Brain microvascular endothelial cell (primary cell): Measurements from ENCODE around the gene CLIP3.
"Not testable (repeated sequence)": the region's sequence is repeated elsewhere in the genome, so short reads cannot be mapped to it uniquely, and the experiment has no call there.

ENCODE experiments used
- DNase-seq: peaks from one replicate; pipeline ENCODE4 v3.0.0-alpha.2; 2020
- H3K27ac ChIP-seq: fragments of 250-450 bp; sonication (Bioruptor Pico); 2 replicates; pipeline ENCODE4 v1.5.1; 2020; ENCODE audit warnings: mild to moderate bottlenecking, moderate library complexity
- H3K27me3 ChIP-seq: fragments of 250-450 bp; sonication (Bioruptor Pico); replicated peaks from 2 replicates; pipeline ENCODE4 v1.5.1; 2020; ENCODE audit warnings: mild to moderate bottlenecking
- H3K36me3 ChIP-seq: fragments of 250-450 bp; sonication (Bioruptor Pico); replicated peaks from 2 replicates; pipeline ENCODE4 v1.5.1; 2020; ENCODE audit warnings: mild to moderate bottlenecking
- H3K4me3 ChIP-seq: 2 replicates; pipeline ENCODE4 v1.5.1; 2011; ENCODE audit warnings: low read depth, mild to moderate bottlenecking, control low read depth, low read length, moderate library complexity
- CTCF ChIP-seq: IDR thresholded peaks from 2 replicates; pipeline ENCODE4 v1.5.1; 2011; ENCODE audit warnings: low read depth, mild to moderate bottlenecking, moderate library complexity, low read length, control low read depth, inconsistent platforms; ENCODE audit errors: missing control alignments
- in situ Hi-C: cut with HindIII; loops from 2 replicates; pipeline ENCODE4 v1.10.0; 2017; ENCODE audit warnings: low sequenced_read_pairs, low pct_ligation_motif_present

The CLIP3 gene

GRCh38 chr19:36051236-36051635 lies 18.6 kb upstream of the CLIP3 start:
- H3K27me3 ChIP-seq: no peaks in the 10 kb centered on the region
- in situ Hi-C loops: no loop called here
- TF ChIP-seq CTCF: peak; percentile 59
- no peak for DNase-seq
- H3K36me3 ChIP-seq: no peaks in the 10 kb centered on the region
- no peak overlapping the region for H3K4me3 ChIP-seq
- H3K27ac ChIP-seq: no peak overlapping the region

- DNase-seq: no peak
- H3K36me3 ChIP-seq: no peaks in the 10 kb centered on the region
- in situ Hi-C loops: no loop called here
- no peak overlapping the region for H3K4me3 ChIP-seq
- H3K27ac ChIP-seq: no peak overlapping the region
- TF ChIP-seq CTCF: no peak
- no peaks in the 10 kb centered on the region for H3K27me3 ChIP-seq
Measured at GRCh38 chr19:36049080-36049698, 16.5 kb upstream of the CLIP3 start.

DNA sequence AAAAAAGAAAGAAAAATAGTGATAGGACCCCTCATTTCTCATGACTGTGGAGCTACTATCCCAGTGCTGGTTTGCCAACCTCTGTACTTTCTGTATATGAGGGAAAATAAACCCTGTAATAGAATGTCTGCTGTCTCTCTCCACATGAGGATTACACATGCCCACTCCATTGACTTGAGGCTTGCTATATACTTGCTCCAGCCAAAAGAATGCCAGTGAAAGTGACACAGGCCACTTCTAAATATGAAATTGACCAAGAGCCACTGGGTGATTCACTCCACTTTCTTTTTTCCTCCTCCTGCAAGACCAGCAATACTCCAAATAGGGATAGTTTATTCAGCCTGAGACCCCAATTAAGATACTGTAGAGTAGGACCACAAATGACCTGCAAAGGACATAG lies 15.2 kb upstream of the CLIP3 start:
- no peaks in the 10 kb centered on the region for H3K36me3 ChIP-seq
- H3K27ac ChIP-seq: no peak overlapping the region
- TF ChIP-seq CTCF: no peak
- no peak overlapping the region for H3K4me3 ChIP-seq
- H3K27me3 ChIP-seq: no peaks in the 10 kb centered on the region
- no peak for DNase-seq
- in situ Hi-C loops: no loop called here

DNA sequence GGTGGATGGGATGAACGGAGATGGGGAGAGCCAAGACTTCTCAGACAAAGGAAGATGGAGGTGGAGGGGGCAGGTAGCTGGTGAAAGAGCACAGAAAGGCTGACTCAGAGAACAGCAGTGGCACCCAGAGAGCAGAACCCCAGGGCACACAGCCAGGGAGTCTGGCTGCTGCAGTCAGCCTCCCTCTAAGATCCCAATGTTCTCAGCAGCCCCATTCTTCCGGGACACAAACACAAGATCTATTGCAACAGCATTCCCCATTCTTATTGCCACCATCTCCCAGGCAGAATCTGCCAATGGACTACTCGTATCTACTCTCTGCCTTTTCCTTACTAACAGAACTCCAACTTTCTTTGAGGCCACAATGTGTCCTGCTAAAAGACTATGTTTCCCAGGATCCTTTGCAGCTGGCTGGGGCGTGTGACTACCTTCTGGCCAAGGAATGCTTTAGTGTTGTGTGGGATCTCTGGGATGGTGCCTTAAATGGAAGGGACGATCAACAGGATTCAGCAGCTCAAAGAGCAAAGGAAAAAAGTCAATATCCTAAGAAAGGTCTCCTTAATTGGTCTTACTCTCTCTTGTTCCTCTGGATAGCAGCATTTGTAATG lies 13.9 kb upstream of the CLIP3 start:
- no peak overlapping the region for H3K4me3 ChIP-seq
- no peaks in the 10 kb centered on the region for H3K36me3 ChIP-seq
- DNase-seq: no peak
- in situ Hi-C loops: no loop called here
- no peak for TF ChIP-seq CTCF
- no peaks in the 10 kb centered on the region for H3K27me3 ChIP-seq
- H3K27ac ChIP-seq: no peak overlapping the region

DNA sequence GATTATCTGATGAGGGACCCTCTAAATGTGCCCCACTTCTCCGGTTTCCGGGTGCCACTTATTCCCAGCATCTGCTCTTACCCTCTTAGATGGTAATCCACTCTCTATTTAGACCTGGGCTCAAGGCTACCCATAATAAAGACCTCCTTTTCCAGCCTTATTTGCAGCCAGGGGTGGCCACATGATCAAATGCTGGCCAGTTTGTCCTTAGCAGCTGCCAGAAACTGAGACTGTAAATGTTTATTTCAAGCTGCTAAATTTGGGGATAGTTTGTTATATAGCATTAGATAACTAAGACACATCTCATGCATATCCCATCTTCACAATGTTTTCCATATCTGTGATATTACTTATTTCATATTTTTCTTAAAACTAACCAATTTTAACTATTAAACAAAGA lies 11.3 kb upstream of the CLIP3 start:
- no peak overlapping the region for H3K4me3 ChIP-seq
- no peak overlapping the region for H3K27ac ChIP-seq
- in situ Hi-C loops: no loop called here
- no peaks in the 10 kb centered on the region for H3K27me3 ChIP-seq
- DNase-seq: no peak
- no peaks in the 10 kb centered on the region for H3K36me3 ChIP-seq
- TF ChIP-seq CTCF: no peak

GRCh38 chr19:36041831-36042230 lies 9.2 kb upstream of the CLIP3 start:
- H3K4me3 ChIP-seq: no peak overlapping the region
- DNase-seq: peak; percentile 55
- in situ Hi-C loops: no loop called here
- TF ChIP-seq CTCF: no peak
- H3K27ac ChIP-seq: no peak overlapping the region
- H3K27me3 ChIP-seq: no peaks in the 10 kb centered on the region
- H3K36me3 ChIP-seq: no peaks in the 10 kb centered on the region

GRCh38 chr19:36041092-36041491 lies 8.4 kb upstream of the CLIP3 start:
- in situ Hi-C loops, H3K4me3 ChIP-seq, H3K27me3 ChIP-seq, DNase-seq, H3K36me3 ChIP-seq, H3K27ac ChIP-seq: not testable (repeated sequence)
